Ishikawa (cell line): Measurements from ENCODE around the gene KCNQ1.

ENCODE experiments used
- CEBPB ChIP-seq: IDR thresholded peaks from 2 replicates; pipeline ENCODE4 v1.6.1; 2012
- CREB1 ChIP-seq: IDR thresholded peaks from 2 replicates; pipeline ENCODE4 v1.6.1; 2012; ENCODE audit warnings: low read depth
- EGR1 ChIP-seq: IDR thresholded peaks from 2 replicates; pipeline ENCODE4 v1.6.1; 2012
- EP300 ChIP-seq: IDR thresholded peaks from 2 replicates; pipeline ENCODE4 v1.6.1; 2012; ENCODE audit warnings: borderline replicate concordance
- FOXM1 ChIP-seq: IDR thresholded peaks from 2 replicates; pipeline ENCODE4 v1.6.1; 2012; ENCODE audit warnings: low read depth, borderline replicate concordance
- NFIC ChIP-seq: IDR thresholded peaks from 2 replicates; pipeline ENCODE4 v1.6.1; 2012
- RAD21 ChIP-seq: IDR thresholded peaks from 2 replicates; pipeline ENCODE4 v1.6.1; 2012; ENCODE audit warnings: low read depth
- TAF1 ChIP-seq: IDR thresholded peaks from 2 replicates; pipeline ENCODE4 v1.6.1; 2012; ENCODE audit warnings: low read depth, mild to moderate bottlenecking
- TCF12 ChIP-seq: IDR thresholded peaks from 2 replicates; pipeline ENCODE4 v1.6.1; 2012; ENCODE audit warnings: low read depth
- TEAD4 ChIP-seq: IDR thresholded peaks from 2 replicates; pipeline ENCODE4 v1.6.1; 2012
- YY1 ChIP-seq: IDR thresholded peaks from 2 replicates; pipeline ENCODE4 v1.6.1; 2012; ENCODE audit warnings: low read depth
- ZBTB7A ChIP-seq: IDR thresholded peaks from 2 replicates; pipeline ENCODE4 v1.6.1; 2012; ENCODE audit warnings: low read depth
- TF ChIP-seq, protein P1 (sequence below): IDR thresholded peaks from 2 replicates; pipeline ENCODE4 v1.6.1; 2012
- TF ChIP-seq, protein P2 (sequence below): IDR thresholded peaks from 2 replicates; pipeline ENCODE4 v1.6.1; 2012
- TF ChIP-seq, protein P3 (sequence below): IDR thresholded peaks from 2 replicates; pipeline ENCODE4 v1.6.1; 2012; ENCODE audit warnings: low read depth, mild to moderate bottlenecking

Gene KCNQ1

GRCh38 chr11:2519517-2519861 lies 74.7 kb downstream of the KCNQ1 start:
- TF ChIP-seq YY1, result no peak
- no peak for TF ChIP-seq EP300
- TF ChIP-seq TEAD4, result no peak
- no peak for TF ChIP-seq CEBPB
- TF ChIP-seq EGR1, result no peak
- TF ChIP-seq, protein P1, sequence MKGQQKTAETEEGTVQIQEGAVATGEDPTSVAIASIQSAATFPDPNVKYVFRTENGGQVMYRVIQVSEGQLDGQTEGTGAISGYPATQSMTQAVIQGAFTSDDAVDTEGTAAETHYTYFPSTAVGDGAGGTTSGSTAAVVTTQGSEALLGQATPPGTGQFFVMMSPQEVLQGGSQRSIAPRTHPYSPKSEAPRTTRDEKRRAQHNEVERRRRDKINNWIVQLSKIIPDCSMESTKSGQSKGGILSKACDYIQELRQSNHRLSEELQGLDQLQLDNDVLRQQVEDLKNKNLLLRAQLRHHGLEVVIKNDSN, result no peak
- TF ChIP-seq, protein P2, sequence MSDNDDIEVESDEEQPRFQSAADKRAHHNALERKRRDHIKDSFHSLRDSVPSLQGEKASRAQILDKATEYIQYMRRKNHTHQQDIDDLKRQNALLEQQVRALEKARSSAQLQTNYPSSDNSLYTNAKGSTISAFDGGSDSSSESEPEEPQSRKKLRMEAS, result no peak
- TF ChIP-seq CREB1, result no peak
- no peak for TF ChIP-seq TCF12
- TF ChIP-seq ZBTB7A, result no peak
- TF ChIP-seq TAF1, result no peak
- TF ChIP-seq, protein P3, sequence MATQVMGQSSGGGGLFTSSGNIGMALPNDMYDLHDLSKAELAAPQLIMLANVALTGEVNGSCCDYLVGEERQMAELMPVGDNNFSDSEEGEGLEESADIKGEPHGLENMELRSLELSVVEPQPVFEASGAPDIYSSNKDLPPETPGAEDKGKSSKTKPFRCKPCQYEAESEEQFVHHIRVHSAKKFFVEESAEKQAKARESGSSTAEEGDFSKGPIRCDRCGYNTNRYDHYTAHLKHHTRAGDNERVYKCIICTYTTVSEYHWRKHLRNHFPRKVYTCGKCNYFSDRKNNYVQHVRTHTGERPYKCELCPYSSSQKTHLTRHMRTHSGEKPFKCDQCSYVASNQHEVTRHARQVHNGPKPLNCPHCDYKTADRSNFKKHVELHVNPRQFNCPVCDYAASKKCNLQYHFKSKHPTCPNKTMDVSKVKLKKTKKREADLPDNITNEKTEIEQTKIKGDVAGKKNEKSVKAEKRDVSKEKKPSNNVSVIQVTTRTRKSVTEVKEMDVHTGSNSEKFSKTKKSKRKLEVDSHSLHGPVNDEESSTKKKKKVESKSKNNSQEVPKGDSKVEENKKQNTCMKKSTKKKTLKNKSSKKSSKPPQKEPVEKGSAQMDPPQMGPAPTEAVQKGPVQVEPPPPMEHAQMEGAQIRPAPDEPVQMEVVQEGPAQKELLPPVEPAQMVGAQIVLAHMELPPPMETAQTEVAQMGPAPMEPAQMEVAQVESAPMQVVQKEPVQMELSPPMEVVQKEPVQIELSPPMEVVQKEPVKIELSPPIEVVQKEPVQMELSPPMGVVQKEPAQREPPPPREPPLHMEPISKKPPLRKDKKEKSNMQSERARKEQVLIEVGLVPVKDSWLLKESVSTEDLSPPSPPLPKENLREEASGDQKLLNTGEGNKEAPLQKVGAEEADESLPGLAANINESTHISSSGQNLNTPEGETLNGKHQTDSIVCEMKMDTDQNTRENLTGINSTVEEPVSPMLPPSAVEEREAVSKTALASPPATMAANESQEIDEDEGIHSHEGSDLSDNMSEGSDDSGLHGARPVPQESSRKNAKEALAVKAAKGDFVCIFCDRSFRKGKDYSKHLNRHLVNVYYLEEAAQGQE, result no peak
- no peak for TF ChIP-seq RAD21

- TF ChIP-seq, protein P1, result no peak
- TF ChIP-seq TCF12, result no peak
- TF ChIP-seq FOXM1, result no peak
- TF ChIP-seq, protein P2, result no peak
Observed at GRCh38 chr11:2519862-2520735, 75.3 kb downstream of the KCNQ1 start.

DNA sequence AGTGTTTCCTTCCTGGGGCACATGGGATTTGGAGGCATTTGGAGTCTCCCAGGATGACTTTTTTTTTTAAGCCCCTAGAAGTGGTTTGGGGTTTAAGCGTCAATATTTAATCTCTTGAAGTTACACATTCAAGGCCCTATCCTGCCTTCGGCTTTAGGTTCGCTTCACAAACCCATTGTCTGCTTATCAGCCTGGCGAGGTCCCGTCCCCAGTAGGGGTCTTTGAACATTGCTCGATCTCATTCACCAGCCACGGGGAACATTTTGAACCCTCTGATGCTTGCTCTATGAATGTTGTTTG lies 75.9 kb downstream of the KCNQ1 start:
- no peak for TF ChIP-seq NFIC
- TF ChIP-seq RAD21, result no peak
- no peak for TF ChIP-seq CEBPB
- no peak for TF ChIP-seq TAF1
- TF ChIP-seq, protein P2, result no peak
- TF ChIP-seq EGR1, result no peak
- no peak for TF ChIP-seq TEAD4
- TF ChIP-seq FOXM1, result no peak
- TF ChIP-seq EP300, result no peak
- TF ChIP-seq ZBTB7A, result no peak
- TF ChIP-seq, protein P3, result no peak
- TF ChIP-seq, protein P1, result no peak
- no peak for TF ChIP-seq YY1

- TF ChIP-seq YY1 (no peak), FOXM1 (no peak), ZBTB7A (no peak)
Observed at GRCh38 chr11:2521081-2521732, 76.4 kb downstream of the KCNQ1 start.

DNA sequence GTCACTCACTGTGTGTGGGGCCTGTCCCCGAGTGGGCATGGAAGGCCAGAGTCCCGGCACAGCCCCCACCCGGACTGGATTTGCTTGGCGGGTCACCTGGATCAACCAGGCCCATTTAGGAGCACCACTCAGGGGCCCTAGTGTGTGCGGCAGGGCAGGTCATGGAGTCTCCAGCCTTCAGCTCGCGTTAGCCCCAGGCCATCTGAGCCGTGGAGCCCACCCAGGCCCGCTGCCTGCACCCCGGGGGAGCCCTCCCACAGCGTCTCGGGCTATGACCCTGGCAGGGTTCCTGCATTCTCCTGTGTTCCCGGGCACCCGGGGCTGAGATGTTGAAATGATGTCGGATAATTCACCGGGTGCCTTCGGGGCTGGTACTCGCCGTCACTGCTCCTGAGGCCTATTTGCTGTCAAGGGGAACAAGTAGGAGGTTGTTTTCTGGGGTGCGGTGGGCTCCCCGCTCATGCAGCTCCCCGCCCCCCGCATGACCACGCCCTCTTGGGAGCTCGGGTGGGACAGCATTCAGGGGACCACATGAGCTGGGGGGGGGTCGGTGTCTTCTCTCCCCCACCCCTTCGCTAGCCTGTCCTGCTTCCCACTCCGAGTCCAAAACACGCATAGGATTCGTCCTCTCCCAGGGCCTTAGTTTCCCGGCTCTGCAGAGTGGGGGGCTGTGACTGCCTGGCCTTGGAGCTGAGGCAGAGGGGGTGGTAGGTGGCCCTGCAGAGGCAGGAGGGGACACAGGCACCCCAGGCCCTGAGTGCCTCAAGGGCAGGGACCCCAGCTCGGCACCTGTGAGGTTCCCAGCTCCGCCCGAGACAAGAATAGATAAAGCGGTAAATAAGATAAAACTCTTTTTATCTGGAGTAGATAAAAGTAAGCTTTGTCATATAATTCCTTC lies 77.2 kb downstream of the KCNQ1 start:
- TF ChIP-seq YY1 (no peak), EP300 (no peak)
